Activated T-cell treated with anti-CD3 and anti-CD28 coated beads for 48 hours (primary cell): Measurements from ENCODE around the gene DOLPP1.

Experiments
- DNase-seq: peaks from one replicate; pipeline ENCODE4 v3.0.0-alpha.2; 2020; ENCODE audit warnings: low read depth

The DOLPP1 gene

GRCh38 chr9:129094387-129095169 lies 13.7 kb downstream of the DOLPP1 start:
- DNase-seq, result no peak

- no peak for DNase-seq
Observed at GRCh38 chr9:129095170-129095667, 14.3 kb downstream of the DOLPP1 start.

- DNase-seq, result no peak
Observed at GRCh38 chr9:129095908-129096307, 15.0 kb downstream of the DOLPP1 start.

GRCh38 chr9:129097671-129098306 lies 16.9 kb downstream of the DOLPP1 start:
- no peak for DNase-seq

GRCh38 chr9:129098328-129098727 lies 17.4 kb downstream of the DOLPP1 start:
- DNase-seq, result no peak

GRCh38 chr9:129100383-129101169 lies 19.7 kb downstream of the DOLPP1 start:
- no peak for DNase-seq

GRCh38 chr9:129101279-129101678 lies 20.4 kb downstream of the DOLPP1 start:
- no peak for DNase-seq

- DNase-seq, result no peak
Observed at GRCh38 chr9:129102095-129102525, 21.2 kb downstream of the DOLPP1 start.

GRCh38 chr9:129102791-129103594 lies 22.1 kb downstream of the DOLPP1 start:
- no peak for DNase-seq

GRCh38 chr9:129103595-129103965 lies 22.7 kb downstream of the DOLPP1 start:
- no peak for DNase-seq

GRCh38 chr9:129104051-129104450 lies 23.1 kb downstream of the DOLPP1 start:
- DNase-seq, result no peak

GRCh38 chr9:129105857-129106694 lies 25.2 kb downstream of the DOLPP1 start:
- no peak for DNase-seq

- no peak for DNase-seq
Observed at GRCh38 chr9:129107651-129108050, 26.7 kb downstream of the DOLPP1 start.

- no peak for DNase-seq
Observed at GRCh38 chr9:129108083-129108804, 27.3 kb downstream of the DOLPP1 start.

GRCh38 chr9:129108805-129109536 lies 28.1 kb downstream of the DOLPP1 start:
- DNase-seq, result no peak

- DNase-seq, result peak; percentile 12
Observed at GRCh38 chr9:129109537-129109903, 28.6 kb downstream of the DOLPP1 start.

- no peak for DNase-seq
Observed at GRCh38 chr9:129109952-129110739, 29.2 kb downstream of the DOLPP1 start.

- DNase-seq, result peak; percentile 95
Observed at GRCh38 chr9:129110740-129111527, 30.0 kb downstream of the DOLPP1 start, which contains the start of the genes CRAT and PTPA. TSS of gene CRAT (minus strand) at chr9:129110793. CDS start at chr9:129110509, 284 bp downstream. TSS of gene PTPA (plus strand) at chr9:129111415. CDS start at chr9:129111601, 186 bp downstream.
